COR-L47 (cell line): Measurements from ENCODE around the gene MUC12.
"Not testable (repeated sequence)": the region's sequence is repeated elsewhere in the genome, so short reads cannot be mapped to it uniquely, and the experiment has no call there.

Experiments used
- DNase-seq: peaks from one replicate; lab custom pipeline; 2025; lab: John Stamatoyannopoulos, UW

MUC12 gene

GRCh38 chr7:100992280-100992679 lies 22.9 kb downstream of the MUC12 start:
- DNase-seq = not testable (repeated sequence)

DNA sequence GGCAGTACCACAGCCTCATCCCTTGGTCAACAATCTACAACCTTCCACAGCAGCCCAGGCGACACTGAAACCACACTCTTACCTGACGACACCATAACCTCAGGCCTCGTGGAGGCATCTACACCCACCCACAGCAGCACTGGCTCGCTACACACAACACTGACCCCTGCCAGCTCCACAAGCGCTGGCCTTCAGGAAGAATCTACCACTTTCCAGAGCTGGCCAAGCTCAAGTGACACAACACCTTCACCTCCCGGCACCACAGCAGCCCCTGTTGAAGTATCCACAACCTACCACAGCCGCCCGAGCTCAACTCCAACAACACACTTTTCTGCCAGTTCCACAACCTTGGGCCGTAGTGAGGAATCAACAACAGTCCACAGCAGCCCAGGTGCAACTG lies 25.3 kb downstream of the MUC12 start:
- not testable (repeated sequence) for DNase-seq

- DNase-seq = not testable (repeated sequence)
Measured at GRCh38 chr7:100998530-100998929, 29.2 kb downstream of the MUC12 start.

GRCh38 chr7:100999334-100999733 lies 30.0 kb downstream of the MUC12 start:
- DNase-seq = not testable (repeated sequence)

DNA sequence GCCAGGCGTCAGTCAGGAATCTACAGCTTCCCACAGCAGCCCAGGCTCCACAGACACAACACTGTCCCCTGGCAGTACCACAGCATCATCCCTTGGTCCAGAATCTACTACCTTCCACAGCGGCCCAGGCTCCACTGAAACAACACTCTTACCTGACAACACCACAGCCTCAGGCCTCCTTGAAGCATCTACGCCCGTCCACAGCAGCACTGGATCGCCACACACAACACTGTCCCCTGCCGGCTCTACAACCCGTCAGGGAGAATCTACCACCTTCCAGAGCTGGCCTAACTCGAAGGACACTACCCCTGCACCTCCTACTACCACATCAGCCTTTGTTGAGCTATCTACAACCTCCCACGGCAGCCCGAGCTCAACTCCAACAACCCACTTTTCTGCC lies 30.7 kb downstream of the MUC12 start:
- not testable (repeated sequence) for DNase-seq

GRCh38 chr7:101002333-101002732 lies 33.0 kb downstream of the MUC12 start:
- DNase-seq = not testable (repeated sequence)

DNA sequence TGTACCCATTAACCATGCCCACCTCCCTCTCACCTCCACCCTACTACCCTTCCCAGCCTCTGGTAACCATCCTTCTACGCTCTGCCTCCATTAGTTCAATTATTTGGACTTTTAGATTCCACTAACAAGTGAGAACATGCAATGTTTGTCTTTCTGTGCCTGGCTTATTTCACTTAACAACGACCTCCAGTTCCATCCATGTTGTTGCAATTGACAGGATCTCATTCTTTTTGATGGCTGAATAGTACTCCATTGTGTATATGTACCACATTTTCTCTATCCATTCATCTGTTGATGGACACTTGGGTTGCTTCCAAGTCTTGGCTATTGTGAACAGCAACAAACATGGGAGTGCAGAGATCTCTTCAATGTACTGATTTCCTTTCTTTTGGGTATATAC lies 38.0 kb downstream of the MUC12 start:
- not testable (repeated sequence) for DNase-seq

DNA sequence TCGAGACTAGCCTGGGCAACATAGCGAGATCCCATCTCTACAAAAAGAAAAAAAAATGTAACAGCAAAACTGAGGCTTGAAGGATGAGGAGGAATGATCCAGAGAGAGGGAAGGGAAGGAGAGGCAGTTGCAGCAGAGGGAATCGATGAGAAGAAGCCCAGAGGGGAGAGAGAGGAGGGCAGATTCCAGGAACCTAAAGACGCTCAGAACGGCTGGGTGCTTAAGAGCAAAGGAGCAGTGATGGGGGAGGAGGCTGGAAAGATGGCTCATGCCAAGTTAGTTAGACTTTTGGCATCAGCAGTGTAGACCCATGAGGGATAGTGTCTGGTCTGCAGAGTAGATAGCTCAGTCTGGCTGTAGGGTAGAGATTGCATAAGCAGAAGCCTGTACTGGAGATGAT lies 40.3 kb downstream of the MUC12 start:
- no peak for DNase-seq

- no peak for DNase-seq
Measured at GRCh38 chr7:101012931-101013330, 43.6 kb downstream of the MUC12 start.

DNA sequence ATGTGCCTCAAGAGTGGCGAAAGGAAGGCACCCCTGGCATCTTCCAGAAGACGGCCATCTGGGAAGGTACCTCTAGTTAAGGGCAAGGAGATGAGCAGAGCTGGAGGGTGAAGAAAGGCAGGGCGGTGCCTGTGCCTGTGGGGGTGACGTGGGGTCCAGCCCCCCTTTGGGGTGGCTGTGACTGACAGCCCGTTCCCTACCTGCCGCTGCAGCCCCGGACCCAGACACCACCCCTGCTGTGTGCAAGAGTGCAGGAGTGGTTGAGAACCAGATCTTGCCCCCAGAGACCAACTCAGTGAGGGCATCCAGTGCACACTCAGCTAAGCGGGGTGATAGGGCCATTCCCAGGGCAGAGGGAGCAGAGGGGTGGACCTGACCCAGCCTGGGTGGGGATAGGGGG lies 46.3 kb downstream of the MUC12 start:
- no peak for DNase-seq

- DNase-seq = peak; percentile 39
Measured at GRCh38 chr7:101017064-101017777, 47.9 kb downstream of the MUC12 start.

DNA sequence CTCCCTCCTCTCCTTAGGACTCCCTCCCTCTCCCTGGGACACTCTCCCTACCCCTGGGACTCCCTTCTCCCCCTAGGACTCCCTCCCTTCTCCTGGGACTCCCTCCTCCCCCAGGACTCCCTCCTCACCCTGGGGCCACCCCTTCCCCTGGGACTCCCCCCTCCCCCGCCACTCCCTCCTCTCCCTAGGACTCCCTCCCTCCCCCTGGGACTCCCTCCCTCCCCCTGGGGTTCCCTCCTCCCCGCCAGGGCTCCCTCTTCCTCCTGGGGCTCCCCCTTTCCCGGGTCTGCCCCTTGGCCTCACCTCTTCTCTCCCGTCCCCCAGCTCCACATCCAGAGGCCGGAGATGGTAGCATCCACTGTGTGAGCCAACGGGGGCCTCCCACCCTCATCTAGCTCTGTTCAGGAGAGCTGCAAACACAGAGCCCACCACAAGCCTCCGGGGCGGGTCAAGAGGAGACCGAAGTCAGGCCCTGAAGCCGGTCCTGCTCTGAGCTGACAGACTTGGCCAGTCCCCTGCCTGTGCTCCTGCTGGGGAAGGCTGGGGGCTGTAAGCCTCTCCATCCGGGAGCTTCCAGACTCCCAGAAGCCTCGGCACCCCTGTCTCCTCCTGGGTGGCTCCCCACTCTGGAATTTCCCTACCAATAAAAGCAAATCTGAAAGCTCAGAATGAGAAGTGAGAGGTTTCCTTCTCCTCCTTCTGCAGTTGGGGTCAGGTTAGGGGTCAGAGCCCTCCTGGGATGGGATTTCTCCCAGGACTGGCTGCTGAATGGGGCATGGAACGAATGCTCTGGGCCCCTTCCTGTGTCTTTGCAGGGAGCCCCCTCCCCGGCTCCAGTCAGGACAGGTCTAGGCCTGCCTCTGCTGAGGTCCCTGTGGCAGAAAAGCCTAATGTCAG lies 49.2 kb downstream of the MUC12 start:
- DNase-seq = no peak

- DNase-seq = no peak
Measured at GRCh38 chr7:101020444-101020843, 51.1 kb downstream of the MUC12 start.

DNA sequence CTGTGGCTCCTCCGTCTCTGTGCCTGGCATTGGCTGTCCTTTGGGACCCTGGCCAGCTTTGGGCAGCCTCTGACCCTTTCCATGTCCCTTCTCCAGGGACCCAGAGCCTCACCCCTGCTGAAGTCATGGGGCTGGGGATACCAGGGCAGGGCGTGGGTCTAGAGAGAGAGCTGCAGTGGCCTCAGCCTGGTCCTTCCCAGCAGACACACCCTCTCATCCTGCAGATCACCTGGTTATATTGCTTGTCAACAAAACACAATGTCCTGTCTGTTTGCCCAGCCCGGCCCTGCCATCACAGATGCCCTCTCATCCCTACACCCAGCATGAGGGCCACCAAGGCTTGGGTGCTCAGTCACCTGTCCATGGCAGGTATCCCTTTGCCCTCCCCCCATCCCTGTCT lies 52.3 kb downstream of the MUC12 start:
- peak; percentile 8 for DNase-seq

DNA sequence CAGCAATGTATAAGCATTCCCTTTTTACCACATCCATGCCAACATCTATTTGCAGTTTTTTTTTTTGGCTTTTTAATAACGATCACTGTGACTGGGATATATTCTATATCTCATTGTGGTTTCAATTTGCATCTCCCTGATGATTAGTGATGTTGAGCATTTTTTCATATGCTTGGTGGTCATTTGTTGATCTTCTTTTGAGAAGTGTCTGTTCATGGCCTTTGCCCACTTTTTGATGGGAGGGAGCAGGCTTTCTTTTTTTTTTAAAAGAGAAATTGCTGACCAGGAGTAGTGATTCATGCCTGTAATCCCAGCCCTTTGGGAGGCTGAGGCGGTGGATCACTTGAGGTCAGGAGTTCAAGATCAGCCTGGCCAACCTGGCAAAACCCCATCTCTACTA lies 54.5 kb downstream of the MUC12 start:
- no peak for DNase-seq

DNA sequence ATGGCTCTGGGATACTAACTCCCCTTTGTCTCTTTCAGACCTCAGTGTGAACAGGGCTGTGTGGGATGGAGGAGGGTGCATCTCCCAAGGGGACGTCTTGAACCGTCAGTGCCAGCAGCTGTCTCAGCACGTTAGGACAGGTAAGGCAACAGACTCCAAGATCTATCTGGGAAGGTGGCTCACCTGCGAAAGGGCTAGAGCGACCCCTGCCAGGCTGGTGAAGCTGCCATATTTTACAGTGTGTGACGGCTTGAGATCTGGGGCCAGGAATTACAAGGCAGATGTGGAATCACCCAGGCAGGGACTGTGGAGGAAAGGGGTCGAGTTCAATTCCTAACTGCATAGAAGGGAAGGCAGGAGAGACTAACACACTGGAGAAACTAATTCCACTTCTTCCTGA lies 61.7 kb downstream of the MUC12 start:
- DNase-seq = no peak

GRCh38 chr7:101035941-101036340 lies 66.6 kb downstream of the MUC12 start:
- DNase-seq = no peak

DNA sequence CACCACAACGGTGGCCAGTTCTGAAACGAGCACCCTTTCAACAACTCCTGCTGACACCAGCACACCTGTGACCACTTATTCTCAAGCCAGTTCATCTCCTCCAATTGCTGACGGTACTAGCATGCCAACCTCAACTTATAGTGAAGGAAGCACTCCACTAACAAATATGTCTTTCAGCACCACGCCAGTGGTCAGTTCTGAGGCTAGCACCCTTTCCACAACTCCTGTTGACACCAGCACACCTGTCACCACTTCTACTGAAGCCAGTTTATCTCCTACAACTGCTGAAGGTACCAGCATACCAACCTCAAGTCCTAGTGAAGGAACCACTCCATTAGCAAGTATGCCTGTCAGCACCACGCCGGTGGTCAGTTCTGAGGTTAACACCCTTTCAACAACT lies 71.9 kb downstream of the MUC12 start:
- DNase-seq = not testable (repeated sequence)

DNA sequence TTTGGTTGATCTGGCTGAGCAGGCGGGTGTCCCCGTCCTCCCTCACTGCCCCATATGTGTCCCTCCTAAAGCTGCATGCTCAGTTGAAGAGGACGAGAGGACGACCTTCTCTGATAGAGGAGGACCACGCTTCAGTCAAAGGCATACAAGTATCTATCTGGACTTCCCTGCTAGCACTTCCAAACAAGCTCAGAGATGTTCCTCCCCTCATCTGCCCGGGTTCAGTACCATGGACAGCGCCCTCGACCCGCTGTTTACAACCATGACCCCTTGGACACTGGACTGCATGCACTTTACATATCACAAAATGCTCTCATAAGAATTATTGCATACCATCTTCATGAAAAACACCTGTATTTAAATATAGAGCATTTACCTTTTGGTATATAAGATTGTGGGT lies 89.0 kb downstream of the MUC12 start:
- DNase-seq = no peak

DNA sequence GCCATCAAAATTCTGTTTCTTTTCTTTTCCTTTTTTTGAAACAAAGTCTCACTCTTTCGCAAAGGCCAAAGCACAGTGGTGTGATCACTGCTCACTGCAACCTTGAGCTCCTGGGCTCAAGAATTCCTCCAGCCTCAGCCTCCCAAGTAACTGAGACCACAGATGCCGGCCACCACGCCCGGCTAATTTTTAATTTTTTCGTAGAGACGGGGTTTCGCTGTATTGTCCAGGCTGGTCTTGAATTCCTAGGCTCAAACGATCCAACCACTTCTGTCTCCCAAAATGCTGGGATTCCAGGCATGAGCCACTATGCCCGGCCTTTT lies 90.2 kb downstream of the MUC12 start:
- no peak for DNase-seq

- no peak for DNase-seq
Measured at GRCh38 chr7:101060992-101061391, 91.6 kb downstream of the MUC12 start.

DNA sequence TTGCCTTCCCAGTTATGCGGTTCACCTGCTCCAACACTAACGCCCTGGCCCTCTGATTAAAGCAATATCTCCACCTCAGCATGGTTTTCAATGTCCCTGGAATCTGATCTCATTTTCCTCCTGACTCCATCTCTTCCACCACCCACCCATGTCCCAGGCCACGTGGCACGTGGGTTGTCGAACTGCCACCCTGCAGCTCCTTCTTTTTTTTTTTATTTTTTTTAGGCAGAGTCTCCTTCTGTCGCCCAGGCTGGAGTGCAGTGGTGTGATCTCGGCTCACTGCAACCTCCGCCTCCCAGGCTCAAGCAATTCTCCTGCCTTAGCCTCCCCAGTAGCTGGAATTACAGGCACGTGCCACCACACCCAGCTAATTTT lies 94.8 kb downstream of the MUC12 start:
- DNase-seq = not testable (repeated sequence)

GRCh38 chr7:101065162-101065561 lies 95.8 kb downstream of the MUC12 start:
- DNase-seq = not testable (repeated sequence)
